Measurements from ENCODE around the gene KLHDC7A.

Gene KLHDC7A

DNA sequence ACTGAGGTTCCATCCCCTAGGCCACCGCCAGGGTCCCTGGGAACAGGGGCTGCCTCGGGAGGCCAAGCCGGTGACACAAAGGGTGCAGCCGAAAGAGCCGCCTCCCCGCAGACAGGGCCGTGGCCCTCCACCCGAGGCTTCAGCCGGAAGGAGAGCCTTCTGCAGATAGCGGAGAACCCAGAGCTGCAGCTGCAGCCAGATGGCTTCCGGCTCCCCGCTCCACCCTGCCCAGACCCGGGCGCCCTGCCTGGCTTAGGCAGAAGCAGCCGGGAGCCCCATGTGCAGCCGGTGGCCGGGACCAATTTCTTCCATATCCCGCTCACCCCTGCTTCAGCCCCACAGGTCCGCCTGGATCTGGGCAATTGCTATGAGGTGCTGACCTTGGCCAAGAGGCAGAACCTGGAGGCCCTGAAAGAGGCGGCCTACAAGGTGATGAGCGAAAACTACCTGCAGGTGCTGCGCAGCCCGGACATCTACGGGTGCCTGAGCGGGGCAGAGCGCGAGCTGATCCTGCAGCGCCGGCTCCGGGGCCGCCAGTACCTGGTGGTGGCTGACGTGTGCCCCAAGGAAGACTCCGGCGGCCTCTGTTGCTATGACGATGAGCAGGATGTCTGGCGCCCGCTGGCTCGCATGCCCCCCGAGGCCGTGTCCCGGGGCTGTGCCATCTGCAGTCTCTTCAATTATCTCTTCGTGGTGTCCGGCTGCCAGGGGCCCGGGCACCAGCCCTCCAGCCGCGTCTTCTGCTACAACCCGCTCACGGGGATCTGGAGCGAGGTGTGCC is 1.4 kb downstream of the KLHDC7A start:
- no peak for DNase-seq
- TF ChIP-seq POLR2A (IDR thresholded peaks at IDR 0.05; ENCODE audit: low read length), result no peak
- no peak for TF ChIP-seq GATA1 (IDR thresholded peaks at IDR 0.05; ENCODE audit: low read depth, low read length)

DNA sequence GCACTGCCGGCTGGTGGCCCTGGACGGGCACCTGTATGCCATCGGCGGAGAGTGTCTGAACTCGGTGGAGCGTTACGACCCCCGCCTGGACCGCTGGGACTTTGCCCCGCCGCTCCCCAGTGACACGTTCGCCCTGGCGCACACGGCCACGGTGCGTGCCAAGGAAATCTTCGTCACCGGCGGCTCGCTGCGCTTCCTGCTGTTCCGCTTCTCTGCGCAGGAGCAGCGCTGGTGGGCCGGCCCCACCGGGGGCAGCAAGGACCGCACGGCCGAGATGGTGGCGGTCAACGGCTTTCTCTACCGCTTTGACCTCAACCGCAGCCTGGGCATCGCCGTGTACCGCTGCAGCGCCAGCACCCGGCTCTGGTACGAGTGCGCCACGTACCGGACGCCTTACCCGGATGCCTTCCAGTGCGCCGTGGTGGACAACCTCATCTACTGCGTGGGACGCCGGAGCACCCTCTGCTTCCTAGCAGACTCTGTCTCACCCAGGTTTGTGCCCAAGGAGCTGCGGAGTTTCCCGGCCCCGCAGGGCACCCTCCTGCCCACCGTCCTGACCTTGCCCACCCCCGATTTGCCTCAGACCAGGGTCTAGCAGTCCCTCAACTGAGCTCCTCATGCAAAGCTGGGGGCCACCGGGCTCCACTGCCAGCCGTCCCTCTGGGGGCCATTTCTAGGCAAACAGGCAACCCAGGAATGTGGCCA is 2.1 kb downstream of the KLHDC7A start:
- DNase-seq, result no peak

DNA sequence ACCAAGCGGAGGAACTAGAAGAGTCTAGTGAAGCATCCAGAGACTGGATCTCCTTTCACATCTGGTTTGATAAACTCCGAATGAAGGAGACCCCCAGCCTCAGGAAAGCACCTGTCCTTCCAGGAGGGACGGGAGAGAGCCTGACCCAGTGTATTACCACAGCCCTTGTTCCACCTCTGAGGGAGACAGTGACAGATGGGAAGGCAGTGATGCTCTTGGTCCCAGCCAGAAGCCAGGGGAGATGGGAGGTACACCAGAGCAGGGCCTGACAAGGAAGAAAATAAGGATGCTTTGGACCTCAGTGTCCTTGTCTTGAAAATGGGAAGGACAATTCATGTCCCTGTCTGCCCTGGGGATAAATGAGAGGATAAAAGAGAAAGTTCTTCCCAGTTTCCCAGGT is 3.5 kb downstream of the KLHDC7A start:
- DNase-seq, result no peak
- TF ChIP-seq POLR2A (IDR thresholded peaks at IDR 0.05; ENCODE audit: low read length), result no peak
- TF ChIP-seq GATA1 (IDR thresholded peaks at IDR 0.05; ENCODE audit: low read depth, low read length), result no peak

More for the DNA sequence above, 2.1 kb downstream of the KLHDC7A start:
- no peak for TF ChIP-seq GATA1 (IDR thresholded peaks at IDR 0.05; ENCODE audit: low read depth, low read length)
- TF ChIP-seq POLR2A (IDR thresholded peaks at IDR 0.05; ENCODE audit: low read length), result no peak

DNA sequence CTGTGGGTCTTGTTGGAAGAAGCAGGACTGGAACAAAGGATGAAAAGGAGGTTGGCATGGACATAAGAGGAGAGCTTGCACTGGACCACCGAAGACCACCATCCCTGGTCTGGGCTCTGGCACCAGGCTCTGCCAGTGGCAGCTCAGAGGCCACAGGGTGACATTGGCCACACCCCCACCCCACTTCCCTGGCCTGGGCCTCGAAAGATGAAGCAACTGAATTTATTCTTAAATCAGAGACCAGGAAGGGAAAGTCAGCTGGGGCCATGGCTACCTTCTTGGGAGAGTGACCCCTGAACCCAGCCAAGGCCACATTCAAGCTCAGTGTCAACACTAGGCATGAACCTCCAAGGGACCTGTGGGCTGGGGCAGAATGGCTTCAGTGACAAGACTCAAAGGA is 4.0 kb downstream of the KLHDC7A start:
- DNase-seq, result no peak
- TF ChIP-seq GATA1 (IDR thresholded peaks at IDR 0.05; ENCODE audit: low read depth, low read length) (no peak), POLR2A (IDR thresholded peaks at IDR 0.05; ENCODE audit: low read length) (no peak)

DNA sequence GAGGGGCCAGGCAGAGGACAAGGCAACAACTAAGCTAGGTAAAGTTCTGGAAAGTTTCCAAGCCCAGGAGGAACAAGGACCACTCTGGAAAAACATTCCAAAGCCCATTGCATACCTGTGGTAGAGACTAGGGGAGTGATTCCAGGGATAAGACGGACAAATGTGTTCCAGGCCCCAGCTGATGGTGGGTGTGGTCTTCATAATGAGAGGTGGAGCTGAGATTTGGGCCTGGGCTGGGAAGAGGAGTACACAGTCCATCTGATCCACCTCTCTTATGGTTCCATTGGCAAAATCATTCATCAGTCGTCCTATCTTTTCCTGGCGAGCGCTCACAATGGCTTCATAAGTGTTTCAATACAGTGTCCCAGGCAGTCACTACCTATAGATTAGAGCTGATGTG is 4.5 kb downstream of the KLHDC7A start:
- DNase-seq, result no peak
- TF ChIP-seq GATA1 (IDR thresholded peaks at IDR 0.05; ENCODE audit: low read depth, low read length), result no peak

DNA sequence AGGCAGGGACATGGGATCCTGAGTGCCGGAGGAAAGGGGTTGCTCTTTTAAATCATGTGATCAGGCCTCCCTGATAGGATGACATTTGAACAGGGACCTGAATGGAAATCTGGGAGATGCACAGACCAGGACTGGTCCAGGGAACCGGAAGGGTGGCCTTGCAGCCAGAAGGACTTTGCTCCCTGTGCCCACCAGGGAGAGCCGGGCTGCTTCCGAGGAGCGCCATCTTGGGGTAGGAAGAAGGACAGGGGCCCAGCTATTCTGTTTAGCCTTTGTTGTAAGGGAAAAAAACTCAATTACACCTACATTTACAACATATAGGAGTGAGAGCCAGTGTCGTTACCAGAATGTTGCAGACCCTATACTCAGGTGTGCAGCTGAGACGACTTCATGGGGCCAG is 5.5 kb downstream of the KLHDC7A start:
- DNase-seq, result no peak

DNA sequence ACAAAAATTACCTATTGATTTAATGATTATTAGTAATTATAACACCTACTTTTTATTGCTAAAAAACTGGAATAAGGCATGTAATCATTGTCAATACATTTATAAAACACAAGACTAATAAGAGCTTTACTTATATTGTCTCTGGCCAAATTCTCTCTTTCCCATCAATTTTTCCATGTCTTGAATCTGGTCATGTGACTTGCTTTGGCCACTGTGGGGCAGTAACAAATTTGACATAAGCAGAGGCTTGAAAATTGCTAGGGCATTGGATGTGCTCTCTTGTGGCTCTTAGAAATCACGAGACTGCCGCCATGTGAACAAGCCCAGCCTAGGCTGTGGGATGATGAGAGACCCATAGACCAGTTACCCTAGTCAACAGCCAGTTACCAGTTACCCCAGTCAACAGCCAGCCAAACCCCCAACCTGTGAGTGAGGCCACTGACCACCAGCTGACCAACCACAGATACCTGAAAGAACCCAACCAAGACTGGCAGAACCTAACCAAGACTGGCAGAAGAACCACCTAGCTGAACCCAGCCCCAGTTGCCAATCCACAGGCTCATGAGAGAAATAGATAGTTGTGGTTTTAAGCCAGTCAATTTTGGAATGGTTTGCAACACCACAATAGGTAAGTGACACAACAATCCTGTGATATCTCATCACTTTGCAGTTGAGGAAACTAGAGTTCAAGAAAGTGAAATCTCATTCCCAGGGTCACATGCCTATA is 8.8 kb downstream of the KLHDC7A start:
- DNase-seq, result no peak
- TF ChIP-seq GATA1 (IDR thresholded peaks at IDR 0.05; ENCODE audit: low read depth, low read length) (no peak), POLR2A (IDR thresholded peaks at IDR 0.05; ENCODE audit: low read length) (no peak)

More for the DNA sequence above, 5.5 kb downstream of the KLHDC7A start:
- TF ChIP-seq GATA1 (IDR thresholded peaks at IDR 0.05; ENCODE audit: low read depth, low read length), result no peak
- TF ChIP-seq POLR2A (IDR thresholded peaks at IDR 0.05; ENCODE audit: low read length), result no peak

DNA sequence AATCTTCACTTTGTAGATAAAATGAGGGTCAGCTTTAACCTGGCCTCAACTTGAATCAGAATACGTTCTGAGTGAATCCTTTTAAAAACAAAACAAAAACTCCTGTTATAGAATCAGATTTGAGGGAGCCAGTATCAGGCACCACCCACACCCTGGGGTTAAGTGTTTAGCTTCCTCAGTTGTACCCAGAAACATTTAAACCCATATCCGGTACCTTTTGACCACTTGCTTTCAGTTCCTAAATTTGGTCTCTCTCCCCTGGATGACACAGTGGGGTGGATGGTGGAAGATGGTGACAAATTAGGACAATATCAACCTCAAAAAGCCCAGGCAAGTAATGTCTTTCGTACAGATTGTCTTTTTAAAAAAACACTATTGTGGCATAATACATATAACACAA is 10.4 kb downstream of the KLHDC7A start:
- TF ChIP-seq GATA1 (IDR thresholded peaks at IDR 0.05; ENCODE audit: low read depth, low read length) (no peak), POLR2A (IDR thresholded peaks at IDR 0.05; ENCODE audit: low read length) (no peak)
- no peak for DNase-seq

DNA sequence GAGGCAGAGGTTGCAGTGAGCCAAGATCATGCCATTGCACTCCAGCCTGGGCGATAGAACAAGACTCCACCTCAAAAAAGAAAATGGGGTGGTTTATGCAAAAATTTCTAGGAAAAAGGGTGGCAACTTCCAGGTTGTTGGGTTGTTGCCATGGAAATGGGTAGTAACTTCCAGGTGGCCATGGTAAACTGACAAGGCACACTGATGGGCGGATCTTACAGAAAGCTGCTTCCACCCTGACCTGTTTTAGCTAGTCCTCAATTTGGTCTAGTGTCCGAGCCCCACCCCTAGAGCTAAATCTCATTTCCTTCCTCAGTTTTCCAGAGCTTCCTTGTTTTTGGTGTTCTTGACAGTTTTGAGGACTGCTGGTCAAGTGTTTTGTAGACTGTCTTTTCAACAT is 13.6 kb downstream of the KLHDC7A start:
- TF ChIP-seq POLR2A (IDR thresholded peaks at IDR 0.05; ENCODE audit: low read length), result no peak
- no peak for TF ChIP-seq GATA1 (IDR thresholded peaks at IDR 0.05; ENCODE audit: low read depth, low read length)
- DNase-seq, result no peak

DNA sequence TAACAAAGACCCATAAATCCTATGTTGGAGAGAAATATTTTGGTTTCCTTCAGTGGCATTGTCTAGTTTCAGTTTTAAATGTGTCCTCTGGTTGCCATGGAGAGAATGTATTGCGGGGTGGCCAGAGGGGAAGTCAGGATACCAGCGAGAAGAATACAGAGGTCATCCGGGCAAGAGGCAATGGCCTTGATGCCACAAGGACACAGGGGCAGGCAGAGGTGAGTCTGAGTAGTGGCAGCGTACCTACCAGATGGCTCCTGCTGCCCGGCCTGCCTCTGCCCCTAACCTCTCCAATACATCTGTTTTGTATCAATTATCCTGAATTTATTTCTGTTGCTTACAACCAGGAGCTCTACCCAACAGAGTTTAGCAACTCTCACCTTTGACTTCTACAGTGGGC is 14.9 kb downstream of the KLHDC7A start:
- no peak for DNase-seq
- TF ChIP-seq POLR2A (IDR thresholded peaks at IDR 0.05; ENCODE audit: low read length), result no peak
- no peak for TF ChIP-seq GATA1 (IDR thresholded peaks at IDR 0.05; ENCODE audit: low read depth, low read length)

DNA sequence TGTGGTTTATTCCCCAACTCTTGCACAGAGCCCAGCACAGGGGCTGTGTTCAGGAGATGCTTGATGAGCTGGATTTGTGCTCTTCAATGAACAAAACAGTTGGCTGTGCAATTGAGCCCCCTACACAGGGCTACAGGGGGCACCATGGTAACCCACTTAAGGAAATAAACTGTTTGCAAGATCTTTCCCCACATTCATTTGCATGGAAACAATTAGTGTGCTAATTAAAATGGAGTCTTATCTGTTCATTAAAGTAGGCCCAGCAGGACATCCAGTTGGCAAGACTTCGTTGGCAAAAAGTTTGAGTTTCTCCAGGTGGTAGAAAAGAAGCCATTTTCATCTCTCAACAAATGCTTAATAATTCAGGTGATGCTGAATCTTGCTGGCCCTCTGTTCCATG is 15.3 kb downstream of the KLHDC7A start:
- TF ChIP-seq GATA1 (IDR thresholded peaks at IDR 0.05; ENCODE audit: low read depth, low read length) (no peak), POLR2A (IDR thresholded peaks at IDR 0.05; ENCODE audit: low read length) (no peak)
- DNase-seq, result no peak

DNA sequence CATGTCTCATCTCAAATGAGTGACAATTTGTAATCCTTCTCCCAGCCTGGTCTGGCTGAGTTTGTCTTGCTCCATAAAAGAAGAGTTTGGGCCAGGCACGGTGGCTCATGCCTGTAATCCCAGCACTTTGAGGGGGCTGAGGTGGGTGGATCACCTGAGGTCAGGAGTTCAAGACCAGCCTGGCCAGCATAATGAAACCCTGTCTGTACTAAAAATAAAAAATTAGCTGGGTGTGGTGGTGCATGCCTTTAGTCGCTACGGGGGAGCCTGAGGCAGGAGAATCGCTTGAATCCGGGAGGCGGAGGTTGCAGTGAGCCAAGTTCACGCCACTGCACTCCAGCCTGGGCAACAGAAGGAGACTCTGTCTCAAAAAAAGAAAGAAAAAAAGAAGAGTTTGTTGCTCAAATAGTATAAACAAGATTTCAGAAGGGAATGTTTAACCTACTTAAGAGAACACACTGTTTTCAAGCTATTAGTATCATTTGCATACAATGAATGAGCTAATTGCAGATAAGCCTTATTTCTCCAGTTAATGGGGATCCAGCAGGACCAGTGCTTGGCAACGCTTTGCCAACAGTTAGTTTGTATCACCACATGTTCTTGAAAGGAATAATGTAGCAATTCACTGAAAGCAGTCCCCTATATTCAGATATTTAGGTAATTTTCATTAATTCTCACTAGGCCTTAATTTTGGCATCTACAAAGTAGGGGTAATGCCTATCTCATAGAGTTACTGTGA is 15.9 kb downstream of the KLHDC7A start:
- TF ChIP-seq GATA1 (IDR thresholded peaks at IDR 0.05; ENCODE audit: low read depth, low read length) (no peak), POLR2A (IDR thresholded peaks at IDR 0.05; ENCODE audit: low read length) (no peak)
- DNase-seq, result no peak

DNA sequence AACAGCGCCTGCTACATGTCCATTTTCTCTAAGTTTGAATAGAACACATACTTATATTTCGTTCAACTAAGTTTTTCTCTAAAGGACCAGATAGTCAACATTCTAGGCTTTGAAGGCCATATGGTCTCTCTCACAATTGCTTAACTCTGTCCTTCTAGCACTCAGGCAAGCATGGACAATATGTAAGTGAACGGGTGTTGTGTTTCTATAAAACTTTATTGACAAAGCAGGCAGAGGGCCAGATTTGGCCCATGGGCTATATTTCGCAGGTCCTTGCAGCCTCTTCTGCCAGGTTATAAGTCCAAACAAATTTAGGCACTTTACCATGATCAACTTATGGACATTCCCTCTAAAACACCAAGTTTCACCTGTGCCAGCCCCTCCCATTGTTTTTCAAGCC is 21.1 kb downstream of the KLHDC7A start:
- TF ChIP-seq GATA1 (IDR thresholded peaks at IDR 0.05; ENCODE audit: low read depth, low read length) (no peak), POLR2A (IDR thresholded peaks at IDR 0.05; ENCODE audit: low read length) (no peak)
- DNase-seq, result no peak

DNA sequence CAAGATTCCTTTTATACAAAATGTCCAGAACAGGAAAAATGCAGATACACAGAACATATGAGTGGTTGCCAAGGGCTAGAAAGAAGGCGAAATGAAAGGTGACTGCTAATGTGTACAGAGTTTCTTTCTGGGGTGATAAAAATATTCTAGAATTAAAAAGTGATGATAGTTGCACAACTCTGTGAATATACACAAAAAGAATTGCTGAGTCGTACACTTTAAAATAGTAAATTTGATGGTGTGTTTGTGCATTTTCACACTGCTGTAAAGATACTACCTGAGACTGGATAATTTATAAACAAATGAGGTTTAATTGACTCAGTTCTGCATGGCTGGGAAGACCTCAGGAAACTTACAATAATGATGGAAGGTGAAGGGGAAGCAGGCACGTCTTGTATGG is 23.9 kb downstream of the KLHDC7A start:
- TF ChIP-seq POLR2A (IDR thresholded peaks at IDR 0.05; ENCODE audit: low read length) (no peak), GATA1 (IDR thresholded peaks at IDR 0.05; ENCODE audit: low read depth, low read length) (no peak)
- DNase-seq, result no peak
